ENCODE measurements around the gene E2F1. TPM values are rescaled to one million over a fixed set of nuclear protein-coding genes. Genes with fewer than 3 reads are reported as not detected.

Gene E2F1
- total and polyA plus RNA-seq, 2 of the 4 experiments (the other 2 are of a cell fraction) = 10.9 to 14.0 TPM

DNA sequence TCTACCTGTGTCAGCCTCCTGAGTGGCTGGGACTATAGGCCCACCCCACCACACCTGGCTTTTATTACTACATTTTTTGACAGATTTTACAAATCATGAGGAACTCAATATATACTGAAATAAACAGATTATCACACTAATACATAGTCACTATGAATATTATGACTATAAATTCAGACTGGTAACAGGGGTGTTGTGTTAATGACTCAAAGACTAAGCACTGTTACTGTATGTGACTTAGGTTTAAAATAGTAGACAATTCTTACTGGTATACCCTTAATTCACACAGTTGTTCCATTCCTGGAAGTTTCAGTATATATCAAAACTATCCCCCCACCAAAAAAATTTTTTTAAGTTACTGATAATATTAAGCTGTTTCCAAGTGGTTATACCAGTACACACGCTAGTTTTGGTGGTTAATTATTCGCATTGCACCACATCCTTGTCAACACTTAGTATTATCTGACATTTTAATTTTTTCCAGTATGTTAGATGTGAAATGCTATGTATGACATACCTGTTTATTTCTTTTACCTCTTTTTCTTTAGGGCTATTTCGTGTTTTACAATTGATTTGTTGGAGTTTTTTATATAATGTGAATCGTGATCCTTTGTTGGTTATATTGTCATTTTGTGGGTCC is 58.5 kb downstream of the E2F1 start:
- Histone ChIP-seq H3K14ac (replicated peaks; ENCODE audit: low read depth, low read length) (no peak overlapping the region), H3K9ac (ENCODE audit: low read depth, low read length) (no peak overlapping the region), H2AK5ac (ENCODE audit: low read depth, low read length) (no peak overlapping the region), H3K9me3 (ENCODE audit: control insufficient read depth, insufficient read depth, low read length) (no peaks in the 10 kb centered on the region), H3K27me3 (ENCODE audit: control insufficient read depth, insufficient read depth, low read length) (no peaks in the 10 kb centered on the region), H4K20me1 (ENCODE audit: insufficient read depth, low read length) (no peaks in the 10 kb centered on the region), H3K4me1 (ENCODE audit: control insufficient read depth, insufficient read depth, low read length) (no peaks in the 10 kb centered on the region), H4K91ac (ENCODE audit: insufficient read depth, low read depth, low read length) (no peak overlapping the region), H3K9me1 (ENCODE audit: insufficient read depth, low read length) (peaks cover 7% of the 10 kb centered on the region; the same call in 1 of the 2 replicates), H3K18ac (ENCODE audit: low read depth, low read length) (no peak overlapping the region), H3K4me3 (ENCODE audit: insufficient read depth, low read depth, low read length) (no peak overlapping the region), H3K56ac (ENCODE audit: extremely low read depth, insufficient read depth, low read length) (no peak overlapping the region), H3K4ac (ENCODE audit: low read depth, low read length) (no peak overlapping the region), H3K79me1 (ENCODE audit: low read depth in 1 of 2, low read length in 2 of 2) (no peaks in the 10 kb centered on the region; a peak in 2 of 4 replicates), H3K4me2 (ENCODE audit: low read depth, low read length) (no peak overlapping the region), H3K23ac (ENCODE audit: low read depth, low read length) (no peak overlapping the region), H2BK5ac (ENCODE audit: low read depth, low read length, poor library complexity, severe bottlenecking) (no peak overlapping the region), H2BK120ac (ENCODE audit: low read depth, low read length) (no peak overlapping the region), H3K27ac (ENCODE audit: insufficient read depth, low read length) (no peak overlapping the region), H4K5ac (ENCODE audit: low read depth, low read length) (no peak overlapping the region), H2BK15ac (ENCODE audit: low read depth, low read length) (no peak overlapping the region), H4K8ac (ENCODE audit: low read depth in 2 of 2, low read length in 2 of 2) (no peak overlapping the region), H2AK9ac (replicated peaks; ENCODE audit: low read depth, low read length, poor library complexity) (no peak overlapping the region), H2BK20ac (ENCODE audit: low read depth, low read length) (no peak overlapping the region), H3K36me3 (ENCODE audit: control insufficient read depth, insufficient read depth, low read length) (peaks cover 55% of the 10 kb centered on the region), H2AFZ (replicated peaks; ENCODE audit: low read length, poor library complexity) (no peak overlapping the region)
- dilution Hi-C loops (cut with HindIII; ENCODE audit: low sequenced_read_pairs, unreplicated experiment) (no loop called here), intact Hi-C loops (cut with micrococcal nuclease) (no loop called here), in situ Hi-C loops (cut with MboI; ENCODE audit: low sequenced_read_pairs) (no loop called here)
- TF ChIP-seq POLR2A (IDR thresholded peaks at IDR 0.05; ENCODE audit: low read depth, low read length) (no peak), MAFK (IDR thresholded peaks at IDR 0.05; ENCODE audit: low read depth, low read length) (no peak), FOS (IDR thresholded peaks at IDR 0.05; ENCODE audit: low read depth, low read length) (no peak), RFX5 (IDR thresholded peaks at IDR 0.05; ENCODE audit: low read depth, low read length) (no peak), MXI1 (IDR thresholded peaks at IDR 0.05; ENCODE audit: borderline replicate concordance, low read depth, low read length) (no peak), RAD21 (IDR thresholded peaks at IDR 0.05; ENCODE audit: low read length) (no peak), MAZ (IDR thresholded peaks at IDR 0.05; ENCODE audit: borderline replicate concordance, low read depth, low read length) (no peak)
- TF ChIP-seq, protein P1, sequence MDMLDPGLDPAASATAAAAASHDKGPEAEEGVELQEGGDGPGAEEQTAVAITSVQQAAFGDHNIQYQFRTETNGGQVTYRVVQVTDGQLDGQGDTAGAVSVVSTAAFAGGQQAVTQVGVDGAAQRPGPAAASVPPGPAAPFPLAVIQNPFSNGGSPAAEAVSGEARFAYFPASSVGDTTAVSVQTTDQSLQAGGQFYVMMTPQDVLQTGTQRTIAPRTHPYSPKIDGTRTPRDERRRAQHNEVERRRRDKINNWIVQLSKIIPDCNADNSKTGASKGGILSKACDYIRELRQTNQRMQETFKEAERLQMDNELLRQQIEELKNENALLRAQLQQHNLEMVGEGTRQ (IDR thresholded peaks at IDR 0.05; ENCODE audit: low read depth, low read length) = no peak
- TF ChIP-seq, protein P2, sequence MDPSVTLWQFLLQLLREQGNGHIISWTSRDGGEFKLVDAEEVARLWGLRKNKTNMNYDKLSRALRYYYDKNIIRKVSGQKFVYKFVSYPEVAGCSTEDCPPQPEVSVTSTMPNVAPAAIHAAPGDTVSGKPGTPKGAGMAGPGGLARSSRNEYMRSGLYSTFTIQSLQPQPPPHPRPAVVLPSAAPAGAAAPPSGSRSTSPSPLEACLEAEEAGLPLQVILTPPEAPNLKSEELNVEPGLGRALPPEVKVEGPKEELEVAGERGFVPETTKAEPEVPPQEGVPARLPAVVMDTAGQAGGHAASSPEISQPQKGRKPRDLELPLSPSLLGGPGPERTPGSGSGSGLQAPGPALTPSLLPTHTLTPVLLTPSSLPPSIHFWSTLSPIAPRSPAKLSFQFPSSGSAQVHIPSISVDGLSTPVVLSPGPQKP (IDR thresholded peaks at IDR 0.05; ENCODE audit: borderline replicate concordance, low read depth, low read length) = no peak
- DNase-seq = no peak
- no CpG with 5 or more reads among the region's 4 CpGs for WGBS, 2 experiments (ENCODE audit: extremely low coverage in 2 of 2, insufficient read length in 1 of 2)
- CTCF ChIA-PET = no interaction called here
- POLR2A ChIA-PET (ENCODE audit: unreplicated experiment) = no interaction called here
- ATAC-seq (ENCODE audit: low read depth) = no peak
- BruUV-seq (replicated peaks) = no TSS peak
